HG03354 (cell line): ENCODE measurements around the gene ENTPD8.
A peak's percentile ranks its signal among the peaks of the same experiment; 100 is the strongest.
"Not testable (repeated sequence)": the region's sequence is repeated elsewhere in the genome, so short reads cannot be mapped to it uniquely, and the experiment has no call there.

Source experiments
- ATAC-seq: cut with Tn5 transposase; IDR thresholded peaks from one replicate; pipeline ENCODE4 v1.9.1; 2021; ENCODE audit warnings: mild to moderate bottlenecking; ENCODE audit not compliant: unreplicated experiment, poor library complexity, severe bottlenecking

ENTPD8 gene

DNA sequence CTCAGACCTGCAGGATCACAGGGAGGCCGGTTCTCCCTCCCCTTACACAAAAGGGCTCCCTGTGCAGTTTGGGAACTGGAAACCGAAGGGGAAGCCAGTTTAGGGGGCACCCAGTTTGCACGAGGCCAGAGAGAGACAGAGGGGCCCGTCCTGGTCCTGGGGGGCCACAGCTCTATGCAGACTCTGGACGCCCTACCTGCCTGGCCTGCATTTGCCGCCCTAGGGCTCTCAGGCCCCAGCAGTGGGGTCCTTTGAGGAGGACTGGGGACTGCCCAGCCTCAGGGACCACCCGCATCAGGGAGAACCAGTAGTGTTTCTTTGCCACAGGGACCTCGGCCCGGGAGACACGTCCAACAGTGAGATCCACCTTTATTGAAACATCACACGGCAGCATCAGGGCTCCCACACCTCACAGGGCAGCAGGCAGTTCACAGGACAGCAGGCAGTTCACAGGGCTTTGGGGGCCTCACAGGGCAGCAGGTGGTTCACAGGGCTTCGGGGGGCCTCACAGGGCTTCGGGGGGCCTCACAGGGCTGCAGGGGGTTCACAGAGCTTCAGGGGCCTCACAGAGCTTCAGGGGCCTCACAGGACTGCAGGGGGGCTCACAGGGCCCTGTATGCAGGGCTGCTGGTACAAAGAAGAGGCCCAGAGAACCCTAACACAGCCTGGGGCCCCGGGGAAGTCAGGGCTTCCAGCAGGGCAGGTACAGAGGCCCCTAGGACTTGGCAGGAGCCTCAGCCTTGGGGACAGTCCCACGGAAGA is 18.6 kb upstream of the ENTPD8 start:
- ATAC-seq = no peak

DNA sequence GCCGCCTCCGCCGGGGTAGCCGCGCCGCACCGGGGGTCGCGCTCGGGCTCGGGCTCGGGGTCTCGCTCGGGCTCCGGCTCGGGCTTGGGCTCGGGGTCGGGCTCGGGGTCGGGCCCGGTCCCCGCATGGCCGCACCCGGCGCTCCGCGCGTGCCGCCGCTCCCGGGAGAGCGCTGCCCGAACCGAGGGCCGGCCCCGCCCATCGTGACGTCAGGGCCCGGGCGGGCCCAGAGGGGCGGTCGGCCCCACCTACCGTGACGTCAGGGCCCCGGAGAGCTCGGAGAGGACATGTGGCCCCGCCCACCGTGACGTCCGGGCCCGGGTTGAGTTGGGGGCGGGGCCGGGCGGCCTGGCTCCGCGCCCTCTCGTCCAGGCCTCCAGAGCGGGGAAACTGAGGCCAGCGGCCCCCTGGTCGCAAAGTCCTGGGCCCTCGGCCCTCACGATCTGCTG is 18.0 kb upstream of the ENTPD8 start, which contains the start of gene NSMF:
NSMF (minus strand) TSS at position 183 of the 449 bp plus-strand sequence. CDS start 232 bp downstream, outside the sequence.
- peak; percentile 64 for ATAC-seq

DNA sequence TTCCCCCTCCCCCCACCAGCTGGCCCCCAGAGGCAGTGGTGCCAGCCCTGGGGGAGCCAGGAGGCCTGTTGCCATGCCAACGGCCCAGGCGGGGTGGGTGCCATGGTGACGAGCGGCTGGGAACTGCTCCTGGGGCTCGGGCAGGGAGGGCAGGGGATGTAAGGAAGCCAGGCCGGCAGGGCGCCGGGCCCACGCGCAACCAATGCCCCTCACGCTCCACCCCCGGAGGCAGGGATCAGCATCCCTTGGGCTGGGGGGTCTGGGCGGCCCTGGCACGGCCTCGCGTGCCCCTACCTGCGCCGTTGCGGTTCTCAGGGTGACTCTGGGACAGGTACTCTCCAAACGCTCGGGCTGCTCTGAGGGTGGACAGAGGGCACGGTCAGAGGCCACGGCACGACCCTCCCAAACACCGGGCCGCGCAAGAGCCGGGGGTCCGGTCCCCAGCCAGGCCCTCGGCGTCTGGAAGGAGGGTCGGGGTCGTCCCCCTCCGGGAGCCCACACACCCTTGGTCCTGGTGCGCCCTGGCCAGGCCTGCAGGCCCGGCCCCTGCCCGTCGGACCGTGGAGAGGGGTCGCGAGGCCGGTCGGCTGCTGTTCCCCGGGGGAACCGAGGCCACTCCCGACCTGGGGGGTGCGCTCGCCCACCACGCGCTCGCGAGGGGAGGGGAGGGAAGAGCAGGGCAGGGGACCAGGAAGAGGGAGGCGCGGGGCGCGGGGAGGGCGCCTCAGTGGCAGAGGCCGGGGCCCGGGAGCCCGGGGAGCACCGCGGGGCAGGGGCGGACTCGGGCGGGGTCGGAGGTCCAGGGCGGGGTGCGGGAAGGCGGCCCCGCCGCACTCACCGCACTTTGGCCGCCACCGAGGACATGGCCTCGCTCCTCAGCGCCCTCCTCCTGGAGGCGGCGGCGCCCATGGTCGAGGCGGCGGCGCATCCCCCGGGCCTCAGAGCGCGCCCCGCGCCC is 17.3 kb upstream of the ENTPD8 start:
- ATAC-seq = peak; percentile 10

DNA sequence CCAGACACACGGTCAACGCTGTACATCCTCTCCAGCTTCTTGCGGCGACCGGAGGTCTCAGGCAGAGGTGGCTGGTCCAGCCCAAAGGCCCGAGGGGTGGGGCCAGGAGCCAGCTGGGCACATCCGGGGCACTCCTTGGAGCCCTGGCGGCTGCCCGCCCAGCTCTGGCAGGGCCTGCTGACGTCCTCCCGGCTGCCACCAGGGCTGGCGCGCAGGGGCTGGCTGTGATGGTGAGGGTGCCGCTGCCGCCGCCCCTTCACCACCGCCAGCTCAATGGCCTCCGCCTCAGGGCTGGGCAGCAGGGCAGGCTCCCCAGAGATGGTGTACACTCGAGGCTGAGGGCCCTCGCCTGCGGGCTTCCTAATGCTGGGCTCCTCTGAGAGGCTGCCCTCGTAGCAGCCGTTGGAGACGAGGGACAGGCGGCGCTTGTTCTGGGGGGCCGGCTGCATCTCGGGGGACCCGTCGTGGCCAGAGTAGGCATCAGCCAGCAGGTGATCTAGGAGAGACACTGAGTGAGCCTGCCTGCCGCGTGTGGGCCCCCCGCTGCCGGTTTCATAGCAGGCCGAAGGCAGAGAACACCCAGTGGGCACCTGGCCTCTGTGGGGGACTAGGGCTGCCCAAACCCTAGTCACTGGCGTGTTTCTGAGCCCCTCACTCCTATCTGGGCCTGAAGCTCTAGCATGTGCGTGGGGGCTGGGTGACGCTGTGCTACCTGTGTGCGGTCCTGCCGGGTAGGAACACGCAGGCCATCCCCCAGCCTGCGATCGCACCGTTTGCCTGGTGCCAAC is 16.4 kb upstream of the ENTPD8 start:
- ATAC-seq = no peak

DNA sequence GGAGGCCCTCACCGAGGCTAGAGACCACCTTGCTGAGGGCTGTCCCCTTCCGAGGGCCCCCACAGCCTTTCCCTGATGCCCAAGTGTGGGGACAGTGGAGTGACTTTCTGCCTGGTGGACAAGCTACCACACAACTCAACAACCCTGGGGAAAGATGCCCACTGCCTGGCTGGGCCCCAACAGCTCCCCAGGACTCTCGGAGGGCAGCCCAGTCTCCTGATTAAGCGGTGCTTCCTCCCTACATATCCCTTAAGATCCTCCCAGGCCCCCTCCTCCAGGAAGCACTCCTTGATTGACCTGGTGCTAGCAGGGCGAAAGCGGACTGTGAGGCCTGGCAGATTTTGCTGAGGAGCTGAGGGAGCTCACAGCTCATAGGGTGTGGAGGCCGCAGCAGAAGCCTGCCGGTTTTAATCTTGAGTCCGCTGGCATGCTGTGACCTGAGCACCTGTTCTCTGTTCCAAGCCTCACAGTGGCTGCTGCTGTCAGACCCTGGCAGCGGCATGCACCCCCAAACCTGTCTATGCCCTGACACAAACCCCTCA is 15.8 kb upstream of the ENTPD8 start:
- no peak for ATAC-seq

DNA sequence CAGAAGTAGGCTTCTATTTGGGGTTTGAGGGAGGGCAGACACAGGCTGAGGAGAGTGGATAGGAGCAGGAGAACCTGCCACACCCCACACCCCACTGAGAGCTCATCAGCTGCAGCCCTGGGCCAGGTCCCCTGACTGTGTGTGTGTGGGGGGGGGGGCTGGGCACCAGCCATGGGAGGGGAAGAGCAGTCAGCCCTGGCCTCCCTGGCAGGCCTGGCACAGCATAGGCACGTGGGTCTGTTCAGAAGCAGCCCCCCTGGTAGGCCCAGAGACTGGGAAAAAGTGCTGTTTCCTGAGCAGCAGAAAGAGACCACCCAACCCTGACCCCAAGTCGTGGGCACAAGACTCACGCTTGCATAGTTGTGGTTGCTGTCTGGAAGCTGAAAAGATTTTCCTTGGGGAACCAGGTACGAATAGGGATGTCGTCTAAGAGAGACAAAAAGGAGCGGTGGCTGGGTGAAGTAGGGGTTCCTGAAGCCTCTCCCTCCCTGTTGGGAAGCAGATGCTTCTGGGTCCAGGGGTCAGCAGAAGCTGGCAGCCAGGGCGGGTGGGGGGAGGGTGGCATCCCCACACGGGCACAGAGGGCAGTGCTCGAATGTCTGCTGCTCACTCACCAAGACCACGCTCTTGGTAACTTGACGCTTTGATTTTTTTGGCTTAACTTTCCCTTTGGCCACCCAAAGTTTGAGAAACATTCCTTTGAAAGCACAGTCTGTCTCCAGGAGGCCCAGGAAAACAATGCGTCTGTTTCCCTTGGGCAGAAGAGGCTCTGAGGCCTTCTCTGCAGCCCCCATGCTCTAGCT is 15.1 kb upstream of the ENTPD8 start:
- ATAC-seq = no peak

DNA sequence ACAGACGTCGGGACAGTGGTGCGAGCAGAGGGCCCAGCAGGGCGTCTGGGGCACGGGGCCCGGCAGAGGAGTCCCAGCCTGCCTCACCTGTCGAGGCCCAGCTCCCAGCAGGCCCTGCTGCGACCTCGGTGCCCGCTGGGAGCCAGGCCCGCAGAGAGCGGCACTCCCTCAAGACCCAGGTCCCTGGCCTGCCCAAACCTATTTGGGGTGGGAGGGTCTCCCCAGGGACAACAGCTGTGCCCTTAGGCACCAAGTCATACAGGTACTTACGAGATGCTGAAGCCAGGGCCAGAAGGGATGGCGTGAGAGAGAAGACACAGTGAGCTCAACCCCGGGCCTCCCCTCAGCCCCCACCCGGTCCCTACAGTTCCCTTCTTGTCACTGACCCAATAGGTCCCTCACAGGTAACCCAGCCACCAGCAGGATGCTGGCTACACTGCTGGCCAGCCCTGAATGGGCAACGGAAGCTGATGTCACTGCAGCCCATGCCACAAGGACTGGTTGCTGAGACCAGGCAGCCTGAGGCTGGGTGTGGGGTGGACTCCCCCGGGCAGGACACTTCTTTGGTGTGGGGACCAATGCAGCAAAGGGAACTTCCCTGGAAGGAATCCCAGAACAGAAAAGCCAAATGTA is 14.3 kb upstream of the ENTPD8 start:
- ATAC-seq = no peak

DNA sequence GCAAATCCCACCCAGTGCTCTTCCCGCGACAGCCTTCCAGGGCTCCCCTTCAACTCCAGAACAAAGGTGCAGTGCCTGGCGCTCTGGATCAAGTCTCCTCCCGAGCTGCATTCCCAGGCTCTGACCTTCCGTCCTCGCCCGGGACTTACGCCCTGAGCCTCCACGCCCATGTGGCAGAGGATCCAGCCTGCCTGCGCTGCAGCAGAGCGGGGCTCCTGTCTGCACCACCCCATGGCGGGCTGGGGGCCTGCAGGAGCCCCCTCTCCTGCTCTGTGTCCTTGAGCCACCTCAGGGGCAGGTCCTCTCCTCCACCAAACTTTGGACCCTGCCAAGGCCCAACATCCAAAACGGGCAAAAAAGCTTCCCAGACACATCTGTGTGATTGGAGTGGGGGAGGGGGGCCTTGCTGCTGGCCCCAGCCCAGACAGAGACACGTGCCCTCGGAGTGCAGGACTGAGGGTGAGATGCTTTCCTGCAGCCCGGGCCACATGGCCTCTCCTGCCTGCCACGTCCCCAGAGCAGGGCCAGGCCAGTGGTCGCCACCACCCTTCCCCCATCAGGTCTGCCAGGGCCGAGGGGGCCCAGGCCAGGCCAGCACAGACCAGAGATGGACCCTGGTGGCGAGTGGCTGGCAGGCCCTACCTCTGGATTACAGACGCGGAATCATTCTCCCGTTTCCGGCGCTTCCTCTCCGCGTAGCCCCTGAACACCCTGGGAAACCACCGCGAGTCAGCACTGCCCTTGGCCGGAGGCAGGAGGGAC is 13.6 kb upstream of the ENTPD8 start:
- ATAC-seq = no peak

DNA sequence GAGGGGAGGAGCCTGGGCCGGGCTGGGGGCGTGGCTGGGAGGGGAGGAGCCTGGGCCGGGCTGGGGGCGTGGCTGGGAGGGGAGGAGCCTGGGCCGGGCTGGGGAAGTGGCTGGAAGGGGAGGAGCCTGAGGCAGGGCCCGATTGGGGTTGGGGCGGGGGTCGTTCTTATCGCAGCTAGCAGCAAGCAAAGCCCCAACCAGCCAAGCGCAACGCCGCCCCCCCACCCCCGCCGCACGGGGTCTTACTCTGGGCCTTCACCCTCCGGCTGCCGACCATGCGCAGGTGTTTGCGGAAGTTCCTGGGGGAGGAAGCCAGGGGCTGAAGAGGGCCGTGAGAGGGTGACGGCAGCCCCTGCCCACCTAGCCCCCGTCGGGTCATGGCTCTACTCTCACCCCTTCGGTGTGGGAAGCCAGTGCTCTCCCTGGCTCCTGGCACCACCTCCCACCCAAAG is 13.0 kb upstream of the ENTPD8 start:
- peak; percentile 34 for ATAC-seq

DNA sequence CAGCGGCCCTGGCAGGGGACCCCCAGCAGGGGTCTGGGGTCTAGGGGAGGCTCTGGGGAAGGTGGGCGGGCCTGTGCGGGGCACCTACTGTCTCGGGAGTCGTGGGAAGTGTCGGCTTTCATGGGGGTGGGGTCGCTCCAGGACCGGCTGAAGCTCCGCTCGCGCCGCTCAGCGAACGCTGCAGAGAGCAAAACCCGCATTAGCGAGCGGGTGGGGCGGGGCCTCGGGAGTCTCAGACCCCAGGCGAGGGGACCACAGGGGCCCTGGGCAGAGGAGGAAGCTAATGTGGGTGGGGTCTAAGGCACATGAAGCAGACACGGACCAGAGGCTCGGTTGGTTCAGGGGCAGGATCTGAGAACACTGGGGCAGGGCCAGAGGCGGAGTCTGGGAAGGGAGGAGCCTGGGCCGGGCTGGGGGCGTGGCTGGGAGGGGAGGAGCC is 12.5 kb upstream of the ENTPD8 start:
- ATAC-seq = peak; percentile 65

DNA sequence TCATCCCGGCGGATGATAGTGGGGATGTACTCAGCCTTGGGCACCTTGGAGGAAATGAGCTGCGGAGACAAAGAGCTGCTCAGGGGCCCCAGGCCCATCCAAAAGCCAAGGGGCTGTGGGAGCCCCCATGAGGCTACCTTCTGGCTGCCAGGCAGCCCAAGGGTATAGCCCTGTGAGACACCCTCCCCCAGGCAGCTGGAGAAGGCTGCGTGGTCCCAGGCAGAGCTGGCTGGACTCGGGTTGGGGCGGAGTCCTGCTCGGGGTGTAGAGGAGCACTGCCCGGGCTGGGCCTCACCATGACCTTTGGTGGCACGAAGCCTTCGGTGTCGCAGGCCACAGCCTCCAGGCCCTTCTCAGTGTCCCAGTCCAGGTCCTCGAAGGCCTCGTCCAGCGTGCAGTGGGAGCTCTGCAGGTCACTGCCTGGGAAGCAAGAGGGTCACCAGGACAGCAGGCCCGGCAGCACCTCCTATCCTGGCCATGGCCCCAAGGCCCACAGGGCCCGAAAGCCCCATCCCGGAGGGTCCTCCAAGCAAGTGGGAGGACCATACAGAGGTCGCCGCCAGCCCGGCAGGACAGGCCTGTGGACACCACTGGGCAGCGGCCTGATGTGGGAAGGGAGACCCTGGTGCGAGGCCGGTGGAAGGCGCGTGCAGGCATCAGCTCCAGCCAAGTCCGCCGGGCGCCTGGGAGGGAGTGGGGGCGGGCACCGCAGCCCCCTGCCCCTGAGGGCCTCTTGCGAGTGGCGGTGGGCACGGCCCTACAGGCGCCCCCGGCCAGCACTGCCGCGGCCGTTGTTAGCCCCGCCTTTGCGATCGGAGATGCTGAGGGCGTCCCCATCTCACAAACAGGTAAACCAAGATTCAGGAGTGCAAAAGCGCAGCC is 11.8 kb upstream of the ENTPD8 start:
- no peak for ATAC-seq

DNA sequence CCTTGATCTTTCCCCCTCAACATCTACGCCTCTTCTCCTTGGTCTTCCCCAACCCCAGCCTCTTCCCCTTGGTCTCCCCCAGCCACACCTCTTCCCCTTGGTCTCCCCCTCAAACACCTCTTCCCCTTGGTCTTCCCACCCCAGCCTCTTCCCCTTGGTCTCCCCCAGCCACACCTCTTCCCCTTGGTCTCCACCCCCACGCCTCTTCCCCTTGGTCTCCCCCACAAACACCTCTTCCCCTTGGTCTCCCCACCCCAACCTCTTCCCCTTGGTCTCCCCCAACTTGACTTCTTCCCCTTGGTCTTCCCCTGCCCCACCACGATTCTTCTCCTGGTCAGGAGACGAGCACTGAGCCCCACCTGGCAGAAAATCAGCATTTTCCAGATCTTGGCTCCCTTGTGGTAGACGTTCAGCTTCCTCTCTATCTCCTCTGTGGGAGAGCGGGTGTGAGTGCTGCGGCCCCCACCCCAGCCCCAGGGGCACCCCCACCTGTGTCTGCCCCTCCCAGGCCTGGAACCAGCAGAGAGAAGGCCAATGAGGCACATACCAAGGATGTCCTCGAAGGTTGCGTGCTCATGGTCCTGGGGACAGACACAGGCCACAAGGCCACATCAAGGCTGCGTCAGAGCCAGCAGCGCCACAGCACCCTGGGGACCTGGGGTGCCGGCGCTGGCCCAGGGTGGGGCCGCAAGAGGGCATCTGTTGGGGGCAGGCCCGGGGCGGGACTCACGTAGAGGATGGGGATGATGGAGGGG is 11.0 kb upstream of the ENTPD8 start:
- no peak for ATAC-seq

DNA sequence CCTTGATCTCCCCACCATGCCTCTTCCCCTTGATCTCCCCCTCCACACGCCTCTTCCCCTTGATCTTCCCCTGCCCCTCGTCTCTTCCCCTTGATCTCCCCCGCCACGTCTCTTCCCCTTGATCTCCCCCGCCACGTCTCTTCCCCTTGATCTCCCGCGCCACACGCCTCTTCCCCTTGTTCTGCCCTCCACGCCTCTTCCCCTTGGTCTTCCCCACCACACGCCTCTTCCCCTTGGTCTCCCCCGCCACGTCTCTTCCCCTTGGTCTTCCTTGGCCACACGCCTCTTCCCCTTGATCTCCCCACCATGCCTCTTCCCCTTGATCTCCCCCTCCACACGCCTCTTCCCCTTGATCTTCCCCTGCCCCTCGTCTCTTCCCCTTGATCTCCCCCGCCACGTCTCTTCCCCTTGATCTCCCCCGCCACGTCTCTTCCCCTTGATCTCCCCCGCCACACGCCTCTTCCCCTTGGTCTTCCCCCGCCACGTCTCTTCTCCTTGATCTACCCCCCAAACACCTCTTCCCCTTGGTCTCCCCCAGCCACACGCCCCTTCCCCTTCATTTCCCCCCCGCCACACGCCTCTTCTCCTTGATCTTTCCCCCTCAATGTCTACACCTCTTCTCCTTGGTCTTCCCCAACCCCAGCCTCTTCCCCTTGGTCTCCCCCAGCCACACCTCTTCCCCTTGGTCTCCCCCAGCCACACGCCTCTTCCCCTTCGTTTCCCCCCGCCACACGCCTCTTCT is 10.3 kb upstream of the ENTPD8 start:
- ATAC-seq = not testable (repeated sequence)

DNA sequence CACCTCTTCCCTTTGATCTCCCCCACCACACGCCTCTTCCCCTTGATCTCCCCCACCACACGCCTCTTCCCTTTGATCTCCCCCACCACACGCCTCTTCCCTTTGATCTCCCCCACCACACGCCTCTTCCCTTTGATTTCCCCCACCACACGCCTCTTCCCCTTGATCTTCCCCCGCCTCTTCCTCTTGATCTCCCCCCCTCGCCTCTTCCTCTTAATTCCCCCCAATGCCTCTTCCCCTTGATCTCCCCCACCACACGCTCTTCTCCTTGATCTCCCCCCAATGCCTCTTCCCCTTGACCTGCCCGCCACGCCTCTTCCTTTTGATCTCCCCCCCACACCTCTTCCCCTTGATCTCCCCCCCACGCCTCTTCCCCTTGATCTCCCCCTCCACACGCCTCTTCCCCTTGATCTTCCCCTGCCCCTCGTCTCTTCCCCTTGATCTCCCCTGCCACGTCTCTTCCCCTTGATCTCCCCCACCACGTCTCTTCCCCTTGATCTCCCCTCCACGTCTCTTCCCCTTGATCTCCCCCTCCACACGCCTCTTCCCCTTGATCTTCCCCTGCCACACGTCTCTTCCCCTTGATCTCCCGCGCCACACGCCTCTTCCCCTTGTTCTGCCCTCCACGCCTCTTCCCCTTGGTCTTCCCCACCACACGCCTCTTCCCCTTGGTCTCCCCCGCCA is 9.5 kb upstream of the ENTPD8 start:
- ATAC-seq = not testable (repeated sequence)
